Measurements from ENCODE around the gene AKR1B1. TPM values are rescaled to one million over a fixed set of nuclear protein-coding genes. Genes with fewer than 3 reads are reported as not detected.

Gene AKR1B1
- total and polyA plus RNA-seq, 2 of the 4 experiments (the other 2 are of a cell fraction) = 90.9 to 201 TPM

GRCh38 chr7:134422008-134422407 lies 36.9 kb downstream of the AKR1B1 start:
- WGBS, 2 experiments (ENCODE audit: extremely low coverage in 2 of 2, insufficient read length in 1 of 2) = no CpG with 5 or more reads among the region's 3 CpGs
- POLR2A ChIA-PET (ENCODE audit: unreplicated experiment) = no interaction called here
- Histone ChIP-seq H4K8ac (ENCODE audit: low read depth in 2 of 2, low read length in 2 of 2) (no peak overlapping the region), H3K18ac (ENCODE audit: low read depth, low read length) (no peak overlapping the region), H4K5ac (ENCODE audit: low read depth, low read length) (no peak overlapping the region), H2BK20ac (ENCODE audit: low read depth, low read length) (no peak overlapping the region), H3K4me2 (ENCODE audit: low read depth, low read length) (no peak overlapping the region), H2AK5ac (ENCODE audit: low read depth, low read length) (no peak overlapping the region), H2BK120ac (ENCODE audit: low read depth, low read length) (no peak overlapping the region), H3K56ac (ENCODE audit: extremely low read depth, insufficient read depth, low read length) (no peak overlapping the region), H3K23ac (ENCODE audit: low read depth, low read length) (no peak overlapping the region), H2BK15ac (ENCODE audit: low read depth, low read length) (no peak overlapping the region), H3K36me3 (ENCODE audit: control insufficient read depth, insufficient read depth, low read length) (no peaks in the 10 kb centered on the region), H3K27ac (ENCODE audit: insufficient read depth, low read length) (no peak overlapping the region), H2AK9ac (replicated peaks; ENCODE audit: low read depth, low read length, poor library complexity) (no peak overlapping the region), H2AFZ (replicated peaks; ENCODE audit: low read length, poor library complexity) (no peak overlapping the region), H3K14ac (replicated peaks; ENCODE audit: low read depth, low read length) (no peak overlapping the region), H4K20me1 (ENCODE audit: insufficient read depth, low read length) (no peaks in the 10 kb centered on the region), H3K9me3 (ENCODE audit: control insufficient read depth, insufficient read depth, low read length) (no peaks in the 10 kb centered on the region), H2BK5ac (ENCODE audit: low read depth, low read length, poor library complexity, severe bottlenecking) (no peak overlapping the region), H3K4me1 (ENCODE audit: control insufficient read depth, insufficient read depth, low read length) (no peaks in the 10 kb centered on the region), H3K27me3 (ENCODE audit: control insufficient read depth, insufficient read depth, low read length) (peaks cover 15% of the 10 kb centered on the region), H3K4me3 (ENCODE audit: insufficient read depth, low read depth, low read length) (no peak overlapping the region), H3K79me1 (ENCODE audit: low read depth in 1 of 2, low read length in 2 of 2) (no peaks in the 10 kb centered on the region), H4K91ac (ENCODE audit: insufficient read depth, low read depth, low read length) (no peak overlapping the region), H3K9me1 (ENCODE audit: insufficient read depth, low read length) (no peaks in the 10 kb centered on the region), H3K4ac (ENCODE audit: low read depth, low read length) (no peak overlapping the region), H3K9ac (ENCODE audit: low read depth, low read length) (no peak overlapping the region)
- CTCF ChIA-PET = interaction anchor here (1.1 kb wide), 1 partner anchor 10 kb away, joined by 3 read pairs; no protein-coding TSS in a partner anchor
- TF ChIP-seq FOS (IDR thresholded peaks at IDR 0.05; ENCODE audit: low read depth, low read length) (no peak), BHLHE40 (IDR thresholded peaks at IDR 0.05; ENCODE audit: low read depth, low read length) (no peak), NFE2L2 (IDR thresholded peaks at IDR 0.05; ENCODE audit: low read depth, low read length) (no peak), MAFK (IDR thresholded peaks at IDR 0.05; ENCODE audit: low read depth, low read length) (no peak), POLR2A (IDR thresholded peaks at IDR 0.05; ENCODE audit: low read depth, low read length) (no peak)
- no TSS peak for BruUV-seq (replicated peaks)
- ATAC-seq (ENCODE audit: low read depth) = no peak
- no peak for DNase-seq
- dilution Hi-C loops (cut with HindIII; ENCODE audit: low sequenced_read_pairs, unreplicated experiment) (no loop called here), in situ Hi-C loops (cut with MboI; ENCODE audit: low sequenced_read_pairs) (no loop called here), intact Hi-C loops (cut with micrococcal nuclease) (loop anchor here (5.0 kb wide), 1 partner anchor 405 kb away; no protein-coding TSS in a partner anchor)

Data from IMR-90 (cell line).